Activated T-cell treated with anti-CD3 and anti-CD28 coated beads for 48 hours (primary cell): ENCODE measurements around the gene MTMR1.

Source experiments
- DNase-seq: peaks from one replicate; pipeline ENCODE4 v3.0.0-alpha.2; 2020; ENCODE audit warnings: low read depth

MTMR1 gene

GRCh38 chrX:150696866-150697265 is 3.7 kb downstream of the MTMR1 start:
- DNase-seq = no peak

- no peak for DNase-seq
Measured at GRCh38 chrX:150697641-150698040, 4.4 kb downstream of the MTMR1 start.

GRCh38 chrX:150698981-150699380 is 5.8 kb downstream of the MTMR1 start:
- DNase-seq = no peak

GRCh38 chrX:150700107-150700506 is 6.9 kb downstream of the MTMR1 start:
- DNase-seq = no peak

GRCh38 chrX:150701377-150701776 is 8.2 kb downstream of the MTMR1 start:
- no peak for DNase-seq

- no peak for DNase-seq
Measured at GRCh38 chrX:150702966-150703694, 9.9 kb downstream of the MTMR1 start.

- DNase-seq = no peak
Measured at GRCh38 chrX:150703695-150703974, 10.4 kb downstream of the MTMR1 start.

GRCh38 chrX:150704030-150704613 is 10.9 kb downstream of the MTMR1 start:
- DNase-seq = peak; percentile 8

GRCh38 chrX:150712619-150713018 is 19.4 kb downstream of the MTMR1 start:
- no peak for DNase-seq

GRCh38 chrX:150715184-150715583 is 22.0 kb downstream of the MTMR1 start:
- DNase-seq = no peak

- DNase-seq = no peak
Measured at GRCh38 chrX:150719621-150720020, 26.4 kb downstream of the MTMR1 start.

GRCh38 chrX:150729956-150730355 is 36.8 kb downstream of the MTMR1 start:
- DNase-seq = no peak

- no peak for DNase-seq
Measured at GRCh38 chrX:150730719-150731118, 37.5 kb downstream of the MTMR1 start.

- peak; percentile 27 for DNase-seq
Measured at GRCh38 chrX:150731795-150732194, 38.6 kb downstream of the MTMR1 start.

- no peak for DNase-seq
Measured at GRCh38 chrX:150736475-150736874, 43.3 kb downstream of the MTMR1 start.

- no peak for DNase-seq
Measured at GRCh38 chrX:150752124-150752523, 58.9 kb downstream of the MTMR1 start.

- no peak for DNase-seq
Measured at GRCh38 chrX:150753357-150753756, 60.2 kb downstream of the MTMR1 start.

GRCh38 chrX:150753968-150754367 is 60.8 kb downstream of the MTMR1 start:
- no peak for DNase-seq

GRCh38 chrX:150757371-150757770 is 64.2 kb downstream of the MTMR1 start:
- no peak for DNase-seq

GRCh38 chrX:150759568-150760416 is 66.6 kb downstream of the MTMR1 start:
- DNase-seq = no peak

GRCh38 chrX:150761176-150761818 is 68.1 kb downstream of the MTMR1 start:
- no peak for DNase-seq

- no peak for DNase-seq
Measured at GRCh38 chrX:150761819-150762216, 68.6 kb downstream of the MTMR1 start.
